GM18909 (cell line): Measurements from ENCODE around the gene STIM1.
A peak's percentile ranks its signal among the peaks of the same experiment; 100 is the strongest.
"Not testable (repeated sequence)": the region's sequence is repeated elsewhere in the genome, so short reads cannot be mapped to it uniquely, and the experiment has no call there.

ENCODE experiments used
- ATAC-seq: cut with Tn5 transposase; IDR thresholded peaks from one replicate; pipeline ENCODE4 v1.9.1; 2021; ENCODE audit warnings: mild to moderate bottlenecking; ENCODE audit not compliant: unreplicated experiment, poor library complexity

The STIM1 gene

DNA sequence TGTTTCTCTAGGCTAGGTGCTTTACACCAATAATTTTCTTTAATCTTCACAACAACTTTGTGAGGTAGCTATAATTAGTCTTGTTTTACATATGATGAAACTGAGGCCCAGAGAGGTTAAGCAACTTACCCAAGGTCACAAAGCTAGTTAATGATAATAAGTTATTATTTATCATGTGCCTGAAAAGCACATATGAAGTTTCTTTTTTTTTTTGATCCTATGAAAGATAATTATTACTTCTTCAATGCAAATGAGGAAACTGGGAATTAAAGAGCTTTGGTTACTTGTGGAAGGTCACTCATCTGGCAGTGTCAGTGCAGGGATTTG is 22.8 kb downstream of the STIM1 start:
- no peak for ATAC-seq

DNA sequence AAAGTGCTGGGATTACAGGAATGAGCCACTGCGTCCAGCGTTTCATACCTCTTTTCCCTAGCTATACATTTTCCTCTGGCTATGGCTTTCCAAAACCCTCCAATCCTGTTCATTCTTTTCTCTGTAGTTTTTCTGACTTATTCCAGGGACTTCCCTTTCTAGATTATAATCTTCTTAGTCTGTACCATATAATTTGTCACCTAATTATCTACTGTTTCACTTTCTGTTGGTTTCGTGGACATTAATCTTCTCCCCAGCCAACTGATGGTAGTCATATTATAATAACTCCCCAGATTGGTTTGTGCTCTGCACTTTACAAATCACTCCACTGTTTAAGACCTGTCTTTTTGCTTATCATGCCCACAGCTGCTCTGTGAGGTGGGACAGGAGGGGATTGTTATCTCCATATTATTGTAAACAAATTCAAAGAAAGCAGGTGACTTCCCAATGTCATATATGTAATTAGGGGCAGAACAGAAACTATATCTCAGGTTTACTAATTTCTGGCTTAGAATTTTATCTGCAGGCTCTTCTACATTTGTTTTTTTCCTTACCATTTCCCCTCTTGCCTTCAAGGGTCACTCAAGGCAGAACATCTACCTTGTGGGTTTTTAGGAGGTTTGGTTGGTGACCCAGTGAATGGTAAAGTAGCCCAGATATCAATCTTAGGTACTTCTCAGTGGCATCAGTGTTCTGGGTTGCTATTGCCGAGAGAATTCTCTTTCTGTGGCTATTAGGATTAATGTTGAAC is 23.9 kb downstream of the STIM1 start:
- ATAC-seq: peak; percentile 36

DNA sequence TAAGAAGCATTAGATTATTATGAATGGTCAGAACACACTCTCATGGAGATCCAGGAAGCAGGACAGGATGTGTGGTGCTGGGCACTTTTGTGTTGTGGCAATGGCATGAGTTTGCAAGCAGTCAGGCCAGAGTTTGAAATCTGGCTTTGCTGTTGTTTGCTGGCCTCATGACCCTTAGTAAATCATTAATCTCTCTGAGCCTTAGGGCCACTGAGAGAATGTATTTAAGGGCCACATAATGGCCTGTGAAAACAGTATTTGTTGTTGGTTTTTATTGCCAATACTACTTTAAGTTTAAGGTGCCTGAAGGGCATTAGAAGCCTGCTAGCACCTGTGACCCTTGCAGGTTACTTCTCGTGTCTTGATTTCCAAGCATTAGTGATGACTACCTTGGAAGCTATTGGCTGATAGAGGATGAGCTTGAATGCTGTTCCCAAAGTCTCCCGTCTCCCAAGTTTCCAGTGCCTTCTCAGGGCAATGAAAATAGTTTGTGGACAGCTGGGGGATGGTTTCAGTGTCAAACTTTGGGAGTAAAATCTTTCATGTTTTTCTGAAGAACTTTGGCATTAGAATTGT is 24.6 kb downstream of the STIM1 start:
- peak; percentile 50 for ATAC-seq

DNA sequence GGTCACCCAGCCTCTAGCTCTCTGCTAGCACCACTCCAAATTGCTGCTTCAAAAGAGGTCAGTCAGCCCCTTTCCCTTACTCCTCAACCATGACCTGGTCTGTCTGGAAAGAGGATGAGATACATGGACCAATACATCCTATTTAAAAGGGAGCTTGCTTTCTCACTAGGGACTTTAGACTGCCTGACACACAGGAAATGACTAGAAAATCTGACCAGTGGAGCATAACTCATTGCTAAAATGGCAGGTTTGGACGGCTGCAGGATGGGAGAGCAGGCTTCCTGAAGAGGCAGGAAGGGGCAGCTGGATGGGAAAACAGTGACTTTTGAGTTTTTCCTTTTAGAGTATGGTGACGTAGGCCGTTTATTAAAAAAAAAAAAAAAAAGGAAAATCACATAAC is 25.3 kb downstream of the STIM1 start:
- ATAC-seq: peak; percentile 41

DNA sequence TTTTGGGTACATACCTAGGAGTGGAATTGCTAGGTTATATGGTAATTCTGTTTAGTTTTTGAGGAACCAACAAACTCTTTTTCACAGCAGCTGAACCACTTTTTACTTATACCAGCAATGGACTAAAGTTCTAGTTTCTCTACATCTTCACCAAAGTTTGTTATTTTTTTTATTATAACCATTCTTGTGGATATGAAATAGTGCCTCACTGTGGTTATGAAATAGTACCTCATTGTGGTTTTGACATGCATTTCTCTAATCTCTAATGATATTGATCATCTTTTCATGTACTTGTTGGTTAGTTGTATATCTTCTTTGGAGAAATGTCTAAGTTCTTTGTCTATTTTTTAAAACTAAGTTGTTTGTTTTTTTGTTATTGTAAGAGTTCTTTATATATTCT is 27.2 kb downstream of the STIM1 start:
- no peak for ATAC-seq

DNA sequence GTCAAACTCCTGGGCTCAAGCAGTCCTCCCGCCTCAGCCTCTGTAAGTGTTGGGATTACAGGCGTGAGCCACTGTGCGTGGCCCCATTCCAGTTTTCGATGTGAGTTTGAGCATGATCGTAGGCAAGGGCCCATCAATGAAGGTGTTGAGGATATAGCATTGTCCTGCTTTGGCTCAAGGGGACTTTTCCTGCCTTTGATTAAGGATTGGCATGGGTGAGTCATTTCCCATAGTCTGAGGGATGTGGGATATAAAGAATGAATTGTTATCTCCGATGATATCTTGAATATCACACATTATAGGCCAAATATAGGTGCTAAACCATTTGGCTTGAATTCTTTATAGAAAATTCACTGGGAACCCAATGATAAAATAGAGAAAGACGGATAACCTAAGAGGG is 30.4 kb downstream of the STIM1 start:
- ATAC-seq: no peak

DNA sequence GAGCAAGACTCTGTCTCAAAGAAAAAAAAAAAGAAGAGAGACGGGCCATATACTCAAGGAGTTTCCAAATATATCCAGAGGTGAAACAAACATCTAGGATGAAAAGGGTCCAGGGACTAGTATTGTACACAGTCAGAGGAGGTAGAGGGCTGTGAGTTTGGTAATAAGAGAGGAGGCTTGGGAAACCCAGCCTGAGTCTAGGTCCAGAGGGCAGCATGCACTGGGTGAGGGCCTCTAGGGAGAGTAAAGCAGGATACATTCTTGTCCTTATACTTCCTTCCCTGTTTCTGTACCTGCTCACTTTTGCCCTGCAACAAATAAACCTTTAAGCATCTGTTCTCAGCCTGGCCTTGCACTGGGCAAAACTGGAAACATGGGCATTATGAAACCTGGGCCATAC is 31.5 kb downstream of the STIM1 start:
- ATAC-seq: no peak

DNA sequence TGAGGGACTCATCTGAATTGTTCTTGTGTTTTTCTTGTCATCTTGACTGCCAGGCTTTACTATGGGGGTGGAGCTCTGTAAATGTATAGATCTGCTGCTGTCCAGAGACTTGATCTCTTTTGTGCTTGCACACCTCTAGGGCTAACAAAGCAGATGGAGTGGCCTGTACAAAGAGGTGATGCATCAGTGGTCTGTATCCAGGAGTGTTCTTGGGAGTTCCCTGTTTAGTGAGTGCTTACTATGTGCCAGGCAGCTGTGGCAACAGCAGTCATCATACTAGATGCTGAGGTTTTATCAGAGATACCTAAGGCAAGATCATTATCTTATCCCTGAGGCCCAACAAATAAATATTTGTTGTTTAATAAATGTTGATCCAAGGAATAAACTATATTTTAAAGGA is 33.4 kb downstream of the STIM1 start:
- ATAC-seq: no peak

DNA sequence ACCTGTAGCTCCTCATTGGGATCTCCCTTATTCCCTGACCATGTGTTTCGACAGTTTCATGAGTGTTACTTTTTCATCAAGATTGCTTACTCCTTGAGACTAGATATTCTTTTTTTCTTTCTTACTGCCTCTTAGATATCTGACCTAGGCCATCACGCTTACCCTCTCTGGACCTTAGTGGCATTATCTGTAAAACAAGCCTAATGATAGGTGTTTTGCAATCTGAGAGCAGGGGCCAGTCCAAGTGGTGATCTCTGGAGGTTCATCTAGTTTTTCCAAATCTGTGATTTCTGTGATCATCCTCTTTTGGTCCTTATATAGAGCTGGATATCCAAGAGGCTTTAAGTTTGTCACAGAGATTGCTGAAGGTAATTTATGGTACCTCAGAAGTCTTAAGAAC is 34.5 kb downstream of the STIM1 start:
- ATAC-seq: no peak

DNA sequence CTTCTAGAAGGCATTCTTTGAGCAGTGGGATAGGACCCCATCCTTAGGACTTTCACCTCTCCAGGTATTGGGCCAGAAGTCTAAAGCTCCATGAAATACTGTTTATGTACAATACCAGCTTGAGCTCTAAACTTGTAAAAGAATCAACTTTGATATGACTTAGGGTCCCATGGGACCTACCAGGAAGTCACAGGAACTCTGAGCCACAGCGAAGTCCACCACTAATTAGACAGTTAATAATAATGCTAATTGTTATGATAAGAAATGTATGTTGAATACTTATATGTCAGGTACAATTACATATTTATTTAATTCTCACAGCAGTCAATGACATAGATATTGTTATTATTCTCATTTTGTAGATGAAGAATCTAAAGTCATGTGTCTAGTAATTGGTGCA is 35.3 kb downstream of the STIM1 start:
- no peak for ATAC-seq

DNA sequence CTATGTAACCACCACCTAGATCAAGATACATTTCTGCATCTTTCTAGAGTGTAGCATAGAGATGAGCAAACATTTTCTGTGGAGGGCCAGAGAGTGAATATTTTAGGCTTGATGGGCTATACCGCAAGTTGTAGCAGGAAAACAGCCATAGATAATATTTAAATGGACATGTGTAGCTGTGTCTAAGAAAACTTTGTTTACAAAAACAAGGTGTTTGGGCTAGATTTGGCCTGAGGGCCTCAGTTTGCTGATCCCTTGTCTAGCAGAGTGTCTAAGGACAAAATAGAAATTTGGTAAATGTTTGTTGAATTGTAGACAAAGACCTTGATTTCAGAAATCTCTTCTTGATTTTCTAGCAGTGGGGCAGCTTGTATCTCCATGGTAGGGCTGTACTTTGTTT is 36.3 kb downstream of the STIM1 start:
- no peak for ATAC-seq

DNA sequence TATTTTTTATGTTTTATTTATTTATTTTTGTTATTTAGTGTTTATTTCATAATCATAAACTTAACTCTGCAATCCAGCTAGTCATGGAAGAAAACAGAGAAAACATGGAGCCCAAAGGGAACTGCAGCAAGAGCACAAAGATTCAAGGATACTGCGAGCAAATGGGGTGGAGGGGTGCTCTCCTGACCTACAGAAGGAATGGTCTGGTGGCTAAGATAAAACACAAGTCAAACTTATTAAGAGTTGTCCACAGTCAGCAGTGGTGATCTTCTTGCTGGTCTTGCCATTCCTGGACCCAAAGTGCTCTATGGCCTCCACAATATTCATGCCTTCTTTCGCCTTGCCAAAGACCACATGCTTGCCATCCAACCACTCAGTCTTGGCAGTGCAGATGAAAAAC is 36.7 kb downstream of the STIM1 start:
- ATAC-seq: no peak

DNA sequence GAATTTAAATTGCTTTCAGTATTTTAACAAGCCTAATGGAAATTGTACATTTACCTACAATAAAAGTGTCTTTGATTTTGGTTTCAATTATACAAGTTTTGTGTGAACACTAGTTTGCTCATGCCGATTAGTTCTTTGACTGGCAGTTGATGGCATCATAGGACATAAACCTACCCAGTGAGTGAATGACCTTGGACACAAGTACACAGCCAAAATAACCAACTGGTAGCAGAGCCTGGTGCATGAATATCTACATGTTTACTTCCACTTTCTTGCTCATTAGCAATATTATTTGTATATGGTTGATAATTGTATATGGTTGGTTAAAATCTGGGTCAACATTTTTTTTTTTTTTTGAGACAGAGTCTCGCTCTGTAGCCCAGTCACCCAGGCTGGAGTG is 37.8 kb downstream of the STIM1 start:
- ATAC-seq: no peak

DNA sequence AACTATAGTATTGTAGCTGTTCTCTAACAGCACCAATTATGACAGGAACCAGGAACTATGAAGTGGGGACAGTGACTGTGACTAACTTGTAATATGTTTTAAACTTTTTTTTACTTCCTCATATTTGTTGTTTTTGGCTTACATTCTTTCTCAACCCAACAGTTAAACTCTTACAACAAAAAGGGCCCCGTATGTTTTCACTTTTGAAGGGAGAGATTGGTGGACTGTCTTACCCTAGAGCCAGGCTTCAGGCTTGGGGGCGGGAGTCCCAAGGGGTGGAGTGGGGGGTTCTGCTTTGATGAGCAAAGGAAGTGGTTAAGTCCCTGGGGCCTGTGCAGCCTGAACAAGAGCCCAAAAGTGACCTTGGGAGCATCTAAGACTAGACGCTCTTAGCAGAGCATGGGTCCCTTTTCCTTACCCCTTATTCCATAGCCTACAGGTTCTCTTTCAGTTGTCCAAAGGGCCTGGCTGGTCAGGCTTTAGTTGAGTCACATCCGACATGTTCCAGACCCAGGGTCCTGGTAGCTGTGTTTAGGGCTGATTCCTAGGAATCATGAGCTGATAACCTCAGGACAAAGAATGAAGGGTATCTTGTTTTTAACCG is 38.8 kb downstream of the STIM1 start:
- peak; percentile 97 for ATAC-seq

DNA sequence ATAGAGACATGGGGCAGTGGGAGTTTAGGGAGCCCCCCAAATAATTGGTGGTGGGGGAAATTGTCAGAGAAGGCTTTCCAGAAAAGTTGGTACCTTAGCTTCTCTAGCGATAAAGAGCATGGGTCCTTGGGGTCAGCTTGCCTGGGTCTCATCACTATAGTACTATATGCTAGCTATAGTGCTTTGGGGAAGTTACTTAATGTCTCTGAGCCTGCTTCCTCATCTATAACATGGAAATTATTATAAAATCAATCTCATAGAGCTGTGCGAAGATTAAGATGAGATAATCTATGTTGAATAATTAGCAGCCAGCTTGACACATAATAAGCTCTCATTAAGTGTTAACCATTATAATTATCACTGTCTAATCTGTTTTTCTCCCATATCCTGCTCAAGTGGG is 41.2 kb downstream of the STIM1 start:
- no peak for ATAC-seq

DNA sequence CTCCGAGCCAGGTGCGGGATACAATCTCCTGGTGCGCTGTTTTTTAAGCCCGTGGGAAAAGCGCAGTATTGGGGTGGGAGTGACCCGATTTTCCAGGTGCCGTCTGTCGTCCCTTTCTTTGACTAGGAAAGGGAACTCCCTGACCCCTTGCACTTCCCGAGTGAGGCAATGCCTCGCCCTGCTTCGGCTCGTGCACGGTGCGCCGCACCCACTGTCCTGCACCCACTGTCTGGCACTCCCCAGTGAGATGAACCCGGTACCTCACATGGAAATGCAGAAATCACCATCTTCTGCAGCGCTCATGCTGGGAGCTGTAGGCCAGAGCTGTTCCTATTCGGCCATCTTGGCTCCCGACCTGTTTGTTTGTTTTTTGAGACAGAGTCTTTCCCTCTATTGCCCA is 44.8 kb downstream of the STIM1 start:
- not testable (repeated sequence) for ATAC-seq

DNA sequence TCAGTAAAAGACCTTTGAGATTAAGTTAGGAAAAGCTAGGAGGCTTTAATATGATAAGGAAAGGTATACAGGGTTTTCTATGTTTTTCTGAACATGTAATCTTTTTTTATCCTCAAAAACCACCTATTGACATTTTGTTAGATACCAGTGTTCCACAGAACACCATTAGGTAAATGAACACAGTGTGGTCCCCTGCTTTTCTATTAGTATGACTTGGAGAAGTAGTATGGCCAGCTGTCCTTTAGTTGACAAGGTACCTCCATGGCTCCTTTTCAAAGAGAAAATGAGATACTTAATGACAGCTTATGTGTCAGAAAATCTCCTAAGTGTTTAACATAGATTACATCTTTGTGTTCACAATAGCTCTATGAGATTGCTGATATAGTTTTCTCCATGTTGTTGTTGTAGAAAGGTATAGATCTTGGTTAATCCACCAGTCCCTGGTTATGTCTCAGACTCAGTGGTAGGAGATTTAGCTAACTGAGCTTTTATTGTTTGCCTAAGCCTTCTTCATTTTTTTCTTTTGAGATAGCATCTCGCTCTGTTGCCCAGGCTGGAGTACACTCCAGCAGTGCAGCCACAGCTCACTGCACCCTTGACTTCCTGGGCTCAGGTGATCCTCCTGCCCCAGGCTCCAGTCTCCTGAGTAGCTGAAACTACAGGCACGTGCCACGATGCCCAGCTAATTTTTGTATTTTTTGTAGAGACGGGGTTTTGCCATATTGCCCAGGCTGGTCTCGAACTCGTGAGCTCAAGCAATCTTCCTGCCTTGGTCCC is 46.0 kb downstream of the STIM1 start:
- no peak for ATAC-seq

DNA sequence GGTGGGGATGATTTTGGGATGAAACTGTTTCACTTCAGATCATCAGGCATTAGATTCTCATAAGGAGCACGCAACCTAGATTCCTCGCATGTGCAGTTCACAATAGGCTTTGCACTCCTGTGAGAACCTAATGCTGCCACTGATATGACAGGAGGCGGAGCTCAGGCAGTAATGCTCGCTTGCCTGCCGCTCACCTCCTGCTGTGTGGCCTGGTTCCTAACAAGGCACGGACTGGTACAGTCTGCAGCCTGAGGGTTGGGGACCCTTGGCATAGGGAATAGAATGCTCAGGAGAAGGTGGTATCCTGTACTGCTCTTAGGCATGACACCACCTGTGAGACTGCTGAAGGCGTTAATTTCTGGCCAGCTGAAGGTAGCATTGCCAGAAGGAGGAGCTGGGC is 47.0 kb downstream of the STIM1 start:
- no peak for ATAC-seq

DNA sequence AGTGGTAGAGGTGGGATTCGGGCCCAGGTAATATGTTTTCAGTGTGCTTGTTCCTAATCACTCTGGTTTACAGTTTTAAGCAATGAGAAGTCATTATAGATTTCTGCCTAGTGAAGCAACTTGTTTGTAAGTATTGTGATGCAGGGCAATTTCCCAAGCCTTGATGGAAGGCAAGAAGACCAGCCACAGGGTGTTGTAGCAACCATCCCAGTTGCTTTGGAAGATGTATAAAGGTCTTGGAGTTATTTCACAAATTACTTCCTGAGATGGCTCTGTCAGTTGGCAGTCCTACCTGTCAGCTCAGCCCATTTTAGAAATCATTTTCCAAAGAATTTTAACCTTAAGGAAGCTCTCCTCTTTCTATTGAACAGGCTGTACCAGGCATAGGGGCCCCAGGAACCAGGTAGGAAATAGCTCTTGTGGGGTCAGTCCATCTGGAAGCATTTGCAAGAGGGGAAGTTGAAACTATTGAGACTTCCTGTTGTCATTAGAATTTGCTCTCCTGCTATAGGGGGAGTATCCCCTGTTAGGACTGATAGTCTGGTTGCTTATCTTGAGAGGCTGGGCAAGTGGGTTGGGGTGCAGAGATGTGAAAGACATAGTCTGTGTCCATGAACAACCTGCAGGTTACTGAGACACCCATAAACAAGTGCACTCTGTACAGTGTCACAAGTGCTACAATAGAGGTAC is 47.9 kb downstream of the STIM1 start:
- ATAC-seq: peak; percentile 61

DNA sequence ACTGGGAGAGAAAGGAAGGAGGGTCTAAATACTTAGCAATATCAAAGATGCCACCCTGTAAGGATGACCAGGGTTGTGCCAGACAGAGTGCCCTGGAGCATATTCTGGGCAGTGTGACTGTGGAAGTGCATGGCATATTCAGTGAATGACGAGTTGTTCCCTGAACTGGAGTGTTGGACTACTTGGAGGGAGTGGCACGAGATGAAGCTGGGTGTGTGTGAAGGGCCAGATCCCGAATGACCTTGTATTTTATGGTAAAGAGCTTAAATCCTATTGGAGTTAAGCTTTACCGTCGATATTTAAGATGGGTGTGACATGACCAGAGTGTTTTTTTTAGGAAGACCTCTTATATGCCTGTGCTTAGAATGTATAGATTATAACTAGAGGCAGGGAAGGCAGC is 48.8 kb downstream of the STIM1 start:
- no peak for ATAC-seq
